Keratinocyte (primary cell): ENCODE measurements around the gene FBXO31. TPM values are rescaled to one million over a fixed set of nuclear protein-coding genes. Genes with fewer than 3 reads are reported as not detected.

ENCODE experiments used
- DNase-seq: peaks from one replicate; pipeline ENCODE4 v3.0.0-alpha.2; 2011; ENCODE audit warnings: low read depth, missing footprints, low spot score
- FAIRE-seq: peaks from 2 replicates; lab custom pipeline; 2011; peaks lifted over from hg19 to GRCh38; lab: Jason Lieb, UNC
- H2AFZ ChIP-seq: 2 replicates; pipeline ENCODE4 v1.6.0; 2012; ENCODE audit warnings: low read length, control low read depth, inconsistent platforms; ENCODE audit not compliant: control insufficient read depth
- H3K27ac ChIP-seq: 2 replicates; pipeline ENCODE4 v1.5.1; 2011; ENCODE audit warnings: low read length; ENCODE audit not compliant: control insufficient read depth, insufficient read depth
- H3K27me3 ChIP-seq: 3 replicates; pipeline ENCODE4 v1.6.0; 2011; ENCODE audit warnings: low read length; ENCODE audit not compliant: control insufficient read depth, insufficient read depth; ENCODE audit errors: extremely low read depth
- H3K36me3 ChIP-seq, 2 experiments: 2 replicates in 1 of 2; 3 replicates in 1 of 2; pipeline ENCODE4 v1.5.1; 2011; ENCODE audit warnings: low read length in 2 of 2, mild to moderate bottlenecking in 1 of 2; ENCODE audit not compliant: control insufficient read depth in 2 of 2, insufficient read depth in 2 of 2; ENCODE audit errors: extremely low read depth in 1 of 2
- H3K4me1 ChIP-seq: 3 replicates; pipeline ENCODE4 v1.5.1; 2011; ENCODE audit warnings: low read length; ENCODE audit not compliant: control insufficient read depth, insufficient read depth; ENCODE audit errors: extremely low read depth
- H3K4me2 ChIP-seq: 3 replicates; pipeline ENCODE4 v1.6.0; 2011; ENCODE audit warnings: low read depth, low read length; ENCODE audit not compliant: control insufficient read depth, insufficient read depth; ENCODE audit errors: extremely low read depth
- H3K4me3 ChIP-seq, 3 experiments: fragments of 200-600 bp in 1 of 3; sonication (generic) in 1 of 3; 2 replicates in 2 of 3; 3 replicates in 1 of 3; pipeline ENCODE4 v1.5.1; 2011 to 2016; ENCODE audit warnings: low read length in 3 of 3, mild to moderate bottlenecking in 3 of 3, control low read depth in 2 of 3, inconsistent platforms in 1 of 3, low read depth in 1 of 3, mixed read lengths in 1 of 3, mixed run types in 1 of 3, moderate library complexity in 1 of 3; ENCODE audit not compliant: control insufficient read depth in 2 of 3, insufficient read depth in 2 of 3; ENCODE audit errors: extremely low read depth in 1 of 3
- H3K79me2 ChIP-seq: 2 replicates; pipeline ENCODE4 v1.6.0; 2012; ENCODE audit warnings: low read length; ENCODE audit not compliant: control insufficient read depth, insufficient read depth
- H3K9ac ChIP-seq: 3 replicates; pipeline ENCODE4 v1.6.0; 2011; ENCODE audit warnings: low read length; ENCODE audit not compliant: control insufficient read depth, insufficient read depth; ENCODE audit errors: extremely low read depth
- H3K9me1 ChIP-seq: 3 replicates; pipeline ENCODE4 v1.6.0; 2011; ENCODE audit warnings: low read length; ENCODE audit not compliant: control insufficient read depth, insufficient read depth; ENCODE audit errors: extremely low read depth
- H3K9me3 ChIP-seq: 2 replicates; pipeline ENCODE4 v1.5.1; 2012; ENCODE audit warnings: low read depth, low read length; ENCODE audit not compliant: control insufficient read depth
- H4K20me1 ChIP-seq: 3 replicates; pipeline ENCODE4 v1.6.0; 2011; ENCODE audit warnings: low read length; ENCODE audit not compliant: control insufficient read depth, insufficient read depth; ENCODE audit errors: extremely low read depth
- CTCF ChIP-seq, 3 experiments: IDR thresholded peaks in 1 of 3; conservative IDR thresholded peaks in 1 of 3; optimal IDR thresholded peaks in 1 of 3; 2 replicates in 2 of 3; 3 replicates in 1 of 3; pipeline versions ENCODE3 to v1.5.1; 2011; ENCODE audit warnings: low read length in 3 of 3, mild to moderate bottlenecking in 3 of 3, moderate library complexity in 2 of 3, control low read depth in 1 of 3, inconsistent platforms in 1 of 3; ENCODE audit not compliant: insufficient read depth in 2 of 3; ENCODE audit errors: extremely low read depth in 1 of 3
- EZH2 ChIP-seq: IDR thresholded peaks from one replicate; pipeline ENCODE4 v1.6.1; 2012; ENCODE audit warnings: inconsistent platforms, mild to moderate bottlenecking, low read length, moderate library complexity
- dilution Hi-C: fragments of 300-500 bp; cut with MboI; formaldehyde crosslinking; loops from one replicate; pipeline ENCODE4 v1.7.0; 2020; ENCODE audit warnings: low sequenced_read_pairs; ENCODE audit not compliant: extremely low pct_ligation_motif_present
- polyA plus RNA-seq, 5 experiments: library from polyadenylated mRNA; depleted of rRNA in 3 of 5; stranded (reverse) in 3 of 5; stranded (forward) in 1 of 5; unstranded in 1 of 5; fragments of >200 nt; gene quantifications; 1 replicate in 1 of 5; 2 replicates in 3 of 5; 3 replicates in 1 of 5; pipeline versions ENCODE4 v1.2.1 to v1.2.3, GENCODE V29; 2011 to 2012; ENCODE audit warnings: missing spikeins in 2 of 5, low read depth in 1 of 5, low replicate concordance in 1 of 5

FBXO31 gene
- polyA plus RNA-seq, 1 donor (not counting 4 experiments of a cell fraction or from before 2014, with no cell fraction given): 17.0 TPM

GRCh38 chr16:87358250-87358649, 25.3 kb downstream of the FBXO31 start:
- dilution Hi-C loops: no loop called here

GRCh38 chr16:87356491-87356853, 27.1 kb downstream of the FBXO31 start:
- no peak overlapping the region for H3K27ac ChIP-seq
- dilution Hi-C loops: no loop called here
- TF ChIP-seq CTCF (optimal IDR thresholded peaks at IDR 0.05 in 1 of 3, IDR thresholded peaks at IDR 0.05 in 1 of 3, conservative IDR thresholded peaks at IDR 0.05 in 1 of 3; ENCODE audit: extremely low read depth in 1 of 3, insufficient read depth in 2 of 3, low read length in 3 of 3) (no peak), EZH2 (no peak)

More at GRCh38 chr16:87358250-87358649, 25.3 kb downstream of the FBXO31 start:
- no peaks in the 10 kb centered on the region for H3K4me1 ChIP-seq
- no peaks in the 10 kb centered on the region for H3K9me3 ChIP-seq
- no peak for DNase-seq
- peaks cover 6% of the 10 kb centered on the region for H4K20me1 ChIP-seq
- no peaks in the 10 kb centered on the region for H3K27me3 ChIP-seq
- H3K4me2 ChIP-seq: no peak overlapping the region
- TF ChIP-seq EZH2: no peak
- no peak for TF ChIP-seq CTCF (optimal IDR thresholded peaks at IDR 0.05 in 1 of 3, IDR thresholded peaks at IDR 0.05 in 1 of 3, conservative IDR thresholded peaks at IDR 0.05 in 1 of 3; ENCODE audit: extremely low read depth in 1 of 3, insufficient read depth in 2 of 3, low read length in 3 of 3)
- peaks cover 26 to 38% of the 10 kb centered on the region in 2 experiments for H3K36me3 ChIP-seq
- no peak overlapping the region for H3K27ac ChIP-seq
- H3K9ac ChIP-seq: no peak overlapping the region
- no peak overlapping the region for H3K4me3 ChIP-seq
- peaks cover 16% of the 10 kb centered on the region for H3K79me2 ChIP-seq
- FAIRE-seq: no peak
- H2AFZ ChIP-seq: no peak overlapping the region
- H3K9me1 ChIP-seq: no peaks in the 10 kb centered on the region

More at GRCh38 chr16:87356491-87356853, 27.1 kb downstream of the FBXO31 start:
- Histone ChIP-seq H2AFZ (no peak overlapping the region), H3K9ac (no peak overlapping the region), H3K79me2 (peaks cover 13% of the 10 kb centered on the region), H4K20me1 (peaks cover under 1% of the 10 kb centered on the region), H3K9me1 (no peaks in the 10 kb centered on the region), H3K36me3 (peaks cover 21 to 32% of the 10 kb centered on the region in 2 experiments), H3K4me2 (no peak overlapping the region), H3K9me3 (no peaks in the 10 kb centered on the region), H3K27me3 (no peaks in the 10 kb centered on the region), H3K4me1 (no peaks in the 10 kb centered on the region), H3K4me3 (no peak overlapping the region)
- no peak for DNase-seq
- no peak for FAIRE-seq
